ENCODE data around the gene ZC3H12D.

- TF ChIP-seq GATA2 (IDR thresholded peaks at IDR 0.05; ENCODE audit: low read depth, low read length) (no peak), GATA3 (IDR thresholded peaks at IDR 0.05; ENCODE audit: low read depth, low read length) (no peak)
These were observed 48.2 kb downstream of the ZC3H12D start for GRCh38 chr6:149436647-149437046.

Data from SH-SY5Y (cell line).